GM06990 (cell line): ENCODE measurements around the gene C6orf89.
"Not testable (repeated sequence)": the region's sequence is repeated elsewhere in the genome, so short reads cannot be mapped to it uniquely, and the experiment has no call there.

Experiments used
- DNase-seq: peaks from one replicate; pipeline ENCODE4 v3.0.0-alpha.2; 2011; ENCODE audit not compliant: insufficient read length; ENCODE audit errors: extremely low read depth
- H3K27me3 ChIP-seq: replicated peaks from 2 replicates; pipeline ENCODE4 v1.6.0; 2011; ENCODE audit warnings: low read length; ENCODE audit not compliant: control insufficient read depth, insufficient read depth
- H3K36me3 ChIP-seq: 2 replicates; pipeline ENCODE4 v1.5.1; 2011; ENCODE audit warnings: low read length; ENCODE audit not compliant: control insufficient read depth, insufficient read depth
- H3K4me3 ChIP-seq: replicated peaks from 2 replicates; pipeline ENCODE4 v1.5.1; 2011; ENCODE audit warnings: low read depth, mild to moderate bottlenecking, control low read depth, low read length
- CTCF ChIP-seq: IDR thresholded peaks from 2 replicates; pipeline ENCODE4 v1.5.1; 2011; ENCODE audit warnings: low read length, control low read depth, mild to moderate bottlenecking, inconsistent platforms; ENCODE audit not compliant: insufficient read depth, poor library complexity, severe bottlenecking

Gene C6orf89

DNA sequence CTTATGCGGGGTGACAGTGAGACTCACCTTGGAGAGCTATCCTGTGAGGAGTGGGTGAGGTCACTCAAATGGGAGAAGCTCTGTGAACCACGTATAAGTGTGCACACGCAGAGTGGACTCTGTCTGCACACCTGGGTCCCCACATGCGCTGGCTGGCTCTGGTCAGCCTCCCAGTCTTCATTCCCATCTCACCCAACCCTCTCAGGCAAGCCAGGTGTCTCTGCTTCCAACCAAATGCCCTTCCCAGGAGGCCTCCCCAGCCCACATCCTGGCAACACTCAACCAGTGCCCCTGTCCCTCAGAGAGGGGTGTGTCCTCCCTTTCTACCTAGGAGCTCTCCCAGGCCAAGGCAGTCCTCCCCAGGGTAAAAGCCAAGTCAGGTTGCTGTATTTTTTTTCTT is 60.8 kb downstream of the C6orf89 start:
- Histone ChIP-seq H3K27me3 (no peaks in the 10 kb centered on the region; the same call in 1 of the 2 replicates), H3K36me3 (no peaks in the 10 kb centered on the region), H3K4me3 (no peak overlapping the region)
- DNase-seq, result no peak
- TF ChIP-seq CTCF, result no peak

DNA sequence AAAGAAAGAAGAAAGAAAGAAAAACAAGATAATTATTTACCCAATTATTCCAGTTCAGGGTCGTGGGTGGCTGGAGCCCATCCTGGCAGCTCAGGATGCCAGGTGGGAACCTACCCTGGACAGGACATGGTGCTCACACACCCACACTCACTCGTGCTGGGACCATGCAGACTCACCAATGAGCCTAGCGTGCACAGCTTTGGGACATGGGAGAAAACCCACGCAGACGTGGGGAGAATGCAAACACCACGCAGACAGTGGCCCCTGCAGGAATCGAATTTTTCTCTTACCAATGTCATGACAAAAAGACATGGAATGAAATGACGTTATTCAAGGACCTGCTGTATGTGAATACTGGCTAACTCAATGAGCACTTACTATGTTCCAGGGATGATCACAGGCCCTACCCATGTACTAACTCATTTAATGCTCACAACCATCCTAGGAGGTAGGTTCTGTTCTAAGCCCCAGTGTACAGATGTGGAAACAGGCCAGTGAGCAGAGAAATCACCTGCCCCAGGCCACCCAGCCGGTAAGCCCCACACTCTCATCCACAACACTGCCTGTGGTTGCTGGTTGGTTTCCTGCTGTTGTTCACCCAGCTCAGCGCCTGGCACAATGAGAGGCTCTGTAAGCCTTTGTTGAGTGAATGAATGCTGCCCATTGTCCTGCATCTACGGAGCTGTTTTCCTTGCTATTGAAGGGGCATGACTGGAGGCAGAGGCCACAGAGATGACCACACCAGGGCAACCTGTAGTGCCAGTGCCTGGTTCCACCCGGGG is 62.0 kb downstream of the C6orf89 start:
- TF ChIP-seq CTCF, result no peak
- H3K36me3 ChIP-seq, result no peaks in the 10 kb centered on the region

GRCh38 chr6:36949076-36949475 is 63.3 kb downstream of the C6orf89 start:
- H3K27me3 ChIP-seq, H3K4me3 ChIP-seq, DNase-seq, H3K36me3 ChIP-seq: not testable (repeated sequence)

More for the DNA sequence above, 62.0 kb downstream of the C6orf89 start:
- no peak for DNase-seq
- H3K4me3 ChIP-seq, result no peak overlapping the region
- no peaks in the 10 kb centered on the region; the same call in 1 of the 2 replicates for H3K27me3 ChIP-seq

- Histone ChIP-seq H3K4me3 (no peak overlapping the region), H3K27me3 (no peaks in the 10 kb centered on the region; the same call in 1 of the 2 replicates), H3K36me3 (no peaks in the 10 kb centered on the region)
- DNase-seq, result no peak
- no peak for TF ChIP-seq CTCF
These were observed 63.9 kb downstream of the C6orf89 start for GRCh38 chr6:36949636-36950035.

DNA sequence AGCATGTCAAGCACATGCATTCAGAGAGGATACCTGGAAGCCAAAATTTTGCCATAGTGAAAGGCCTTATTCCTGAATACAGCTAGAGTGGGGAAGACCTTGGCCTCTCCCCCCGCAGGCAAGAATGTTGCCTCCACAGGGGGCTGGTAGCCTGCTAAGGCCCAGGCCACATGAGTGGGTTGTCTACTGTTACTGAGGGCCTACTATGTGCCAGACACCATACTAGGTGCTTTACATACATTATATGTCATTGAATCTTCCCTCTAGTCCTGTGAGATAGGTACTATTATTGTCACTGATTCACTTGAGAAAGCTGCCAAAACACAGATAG is 68.1 kb downstream of the C6orf89 start:
- no peak for DNase-seq

More for the DNA sequence above, 68.1 kb downstream of the C6orf89 start:
- no peak for TF ChIP-seq CTCF
- H3K36me3 ChIP-seq, result no peaks in the 10 kb centered on the region
- no peaks in the 10 kb centered on the region; the same call in 1 of the 2 replicates for H3K27me3 ChIP-seq
- H3K4me3 ChIP-seq, result no peak overlapping the region
